Measurements from ENCODE around the gene CTNNA3.

CTNNA3 gene

DNA sequence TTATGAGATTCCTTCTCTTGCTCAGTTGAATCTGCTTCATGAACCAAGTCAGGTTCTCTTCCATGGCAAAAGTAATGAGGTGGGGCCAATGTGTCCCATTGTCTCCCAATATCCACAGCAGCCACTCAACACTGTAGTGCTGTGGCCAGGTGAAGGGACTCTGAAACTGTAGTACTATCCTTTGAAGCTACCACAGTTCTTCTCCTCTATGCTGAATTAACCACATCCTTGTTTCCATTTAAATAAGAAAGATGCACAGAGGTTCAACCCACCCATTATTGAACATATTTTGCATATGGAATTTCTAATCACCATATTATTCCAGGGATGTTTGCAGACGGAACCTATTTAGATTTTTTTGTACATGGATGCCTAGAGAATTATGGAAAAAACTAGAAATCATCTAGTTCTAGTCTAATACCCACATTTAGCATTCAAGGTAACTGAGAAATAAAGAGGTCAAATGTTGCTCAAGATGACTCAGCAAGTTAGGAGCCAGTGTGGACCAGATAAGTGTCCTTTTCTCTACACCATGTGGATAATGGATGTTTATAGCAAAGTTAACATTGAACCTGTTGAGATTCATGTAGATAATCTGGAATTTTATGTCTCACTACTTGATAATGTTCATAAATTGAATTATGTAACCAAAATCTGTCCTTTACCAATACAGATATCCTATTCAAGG is 705.7 kb downstream of the CTNNA3 start:
- no peak for DNase-seq

GRCh38 chr10:66983475-66983818 is 712.5 kb downstream of the CTNNA3 start:
- DNase-seq: no peak

- DNase-seq: no peak
These were observed 713.1 kb downstream of the CTNNA3 start for GRCh38 chr10:66982792-66983474.

GRCh38 chr10:66982053-66982420 is 714.0 kb downstream of the CTNNA3 start:
- no peak for DNase-seq

DNA sequence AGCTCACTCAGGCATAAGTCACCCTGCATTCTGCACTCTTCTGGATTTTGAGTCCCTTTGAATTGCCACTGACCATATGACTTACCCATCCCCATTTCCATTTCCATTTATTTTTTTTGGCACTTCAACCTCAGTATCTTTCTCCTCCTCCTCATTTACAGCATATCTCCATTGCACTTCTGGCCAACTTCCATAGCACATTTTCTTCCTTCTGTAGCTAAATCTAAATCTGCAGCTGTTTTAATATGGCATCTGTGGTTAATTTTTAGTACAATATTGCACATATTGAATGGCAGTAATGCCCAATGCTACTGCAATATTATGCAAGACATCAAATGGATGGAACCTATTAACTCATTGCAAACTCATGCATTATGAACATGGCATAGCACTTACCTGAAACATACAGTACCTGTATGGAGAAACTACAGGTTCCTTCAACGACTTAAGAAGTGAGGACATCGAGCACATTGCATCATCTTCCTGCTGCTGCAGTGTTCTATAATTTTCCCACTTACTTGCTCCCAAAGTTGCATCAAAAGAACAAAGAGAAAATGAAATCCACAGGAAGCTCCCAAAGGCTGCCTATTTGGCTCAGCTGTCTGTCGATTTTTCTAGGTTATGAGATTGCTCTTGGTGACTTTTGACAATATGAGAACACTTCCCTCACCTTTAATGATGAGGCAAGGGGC is 714.5 kb downstream of the CTNNA3 start:
- no peak for DNase-seq

GRCh38 chr10:66980246-66980815 is 715.7 kb downstream of the CTNNA3 start:
- DNase-seq: no peak

GRCh38 chr10:66964946-66965345 is 731.0 kb downstream of the CTNNA3 start:
- DNase-seq: no peak

DNA sequence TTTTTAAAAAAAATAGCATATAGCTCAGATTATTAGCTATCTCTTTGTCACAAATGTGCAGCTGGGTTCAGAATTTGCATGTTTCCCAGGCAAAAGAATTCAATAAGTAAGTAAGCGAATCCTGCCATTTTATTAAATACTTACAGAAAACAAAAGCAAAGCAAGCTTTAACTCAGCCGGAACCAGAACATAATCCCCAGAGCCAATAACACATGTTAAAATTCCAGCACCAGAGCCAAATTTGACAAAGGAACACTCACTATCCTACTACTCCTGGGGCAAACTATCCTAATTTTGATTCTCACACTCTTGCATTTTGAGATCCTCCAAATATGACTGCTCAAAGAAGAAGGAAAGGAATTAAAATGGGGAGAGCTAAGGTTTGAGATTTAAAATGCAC is 737.5 kb downstream of the CTNNA3 start:
- DNase-seq: no peak

- DNase-seq: no peak
These were observed 744.1 kb downstream of the CTNNA3 start for GRCh38 chr10:66951896-66952295.

GRCh38 chr10:66943590-66943989 is 752.4 kb downstream of the CTNNA3 start:
- DNase-seq: no peak

GRCh38 chr10:66942407-66942806 is 753.6 kb downstream of the CTNNA3 start:
- no peak for DNase-seq

DNA sequence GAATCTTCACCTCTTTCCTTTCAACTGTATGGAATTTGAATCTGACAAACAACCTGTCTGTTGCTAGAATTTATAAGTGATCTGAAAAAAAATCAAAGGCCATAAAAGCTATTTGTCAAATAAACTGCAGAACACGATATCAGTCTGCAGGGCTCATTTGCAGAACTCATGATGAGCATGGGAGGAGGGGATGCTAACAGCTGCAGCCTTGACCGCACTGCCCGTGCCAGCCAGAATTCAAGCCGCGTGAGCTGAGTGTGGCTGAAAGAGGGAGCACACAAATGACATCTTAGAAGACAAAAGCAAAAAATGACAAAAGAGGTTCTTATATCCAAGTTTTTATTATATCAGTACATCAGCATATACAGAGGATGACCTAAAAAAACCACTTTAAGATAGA is 754.5 kb downstream of the CTNNA3 start:
- no peak for DNase-seq

DNA sequence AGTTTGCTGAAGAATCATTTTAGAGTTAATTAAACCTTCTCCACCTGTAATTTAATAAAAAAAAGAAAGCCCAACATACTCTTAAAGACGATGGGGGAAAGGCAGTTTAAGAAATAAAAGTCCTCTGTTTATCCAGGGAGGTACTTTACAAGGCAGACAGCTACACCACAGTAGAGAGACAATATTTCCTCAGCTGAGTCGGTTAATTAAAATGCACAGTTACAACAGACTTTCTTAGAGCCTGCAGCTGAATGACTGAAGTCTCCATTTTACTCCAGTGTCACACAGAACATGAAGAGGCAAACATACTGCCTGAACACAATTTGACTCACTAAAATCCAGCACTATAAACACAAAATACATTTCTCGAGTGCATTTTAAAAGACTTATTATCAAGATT is 755.0 kb downstream of the CTNNA3 start:
- DNase-seq: no peak

DNA sequence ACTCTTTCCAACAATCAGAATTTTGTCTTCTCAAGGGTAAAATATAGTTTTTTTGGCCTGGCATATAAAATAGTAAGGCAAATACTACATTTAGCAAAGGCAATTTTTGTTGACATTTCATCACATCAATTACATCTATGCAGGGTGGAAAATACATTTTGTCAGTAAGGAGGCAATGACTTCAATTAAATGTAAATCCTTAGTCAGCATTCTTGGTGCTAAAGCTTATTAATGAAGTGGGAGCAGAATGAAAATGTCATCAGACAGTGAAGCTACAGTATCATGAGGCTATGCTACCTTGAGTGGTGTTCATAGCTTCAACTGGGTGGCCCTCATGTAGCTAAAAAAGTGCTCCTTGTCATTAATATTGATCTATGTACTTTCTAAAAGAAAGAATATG is 761.3 kb downstream of the CTNNA3 start:
- no peak for DNase-seq

DNA sequence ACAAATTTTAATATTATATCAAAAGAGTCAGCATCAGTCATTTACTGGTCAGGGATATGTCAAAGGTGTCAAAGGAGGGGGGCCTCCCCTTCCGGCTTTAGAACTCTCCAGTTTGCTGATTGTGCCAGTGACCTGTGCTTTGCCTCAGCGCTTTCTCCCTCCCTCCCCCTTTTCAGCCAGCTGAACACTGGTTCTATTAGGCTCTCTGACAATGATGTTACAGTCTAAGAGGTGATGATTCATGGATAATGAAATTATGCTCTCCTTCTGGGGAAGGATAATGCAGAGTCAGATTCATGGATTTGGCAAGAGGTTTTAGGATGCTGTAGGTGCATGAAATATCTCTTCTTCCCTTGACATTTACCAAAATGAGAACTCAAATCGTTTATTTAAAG is 764.0 kb downstream of the CTNNA3 start:
- no peak for DNase-seq

GRCh38 chr10:66931340-66931948 is 764.6 kb downstream of the CTNNA3 start:
- DNase-seq: no peak

GRCh38 chr10:66929375-66929774 is 766.6 kb downstream of the CTNNA3 start:
- DNase-seq: no peak

- DNase-seq: no peak
These were observed 767.2 kb downstream of the CTNNA3 start for GRCh38 chr10:66928776-66929175.

DNA sequence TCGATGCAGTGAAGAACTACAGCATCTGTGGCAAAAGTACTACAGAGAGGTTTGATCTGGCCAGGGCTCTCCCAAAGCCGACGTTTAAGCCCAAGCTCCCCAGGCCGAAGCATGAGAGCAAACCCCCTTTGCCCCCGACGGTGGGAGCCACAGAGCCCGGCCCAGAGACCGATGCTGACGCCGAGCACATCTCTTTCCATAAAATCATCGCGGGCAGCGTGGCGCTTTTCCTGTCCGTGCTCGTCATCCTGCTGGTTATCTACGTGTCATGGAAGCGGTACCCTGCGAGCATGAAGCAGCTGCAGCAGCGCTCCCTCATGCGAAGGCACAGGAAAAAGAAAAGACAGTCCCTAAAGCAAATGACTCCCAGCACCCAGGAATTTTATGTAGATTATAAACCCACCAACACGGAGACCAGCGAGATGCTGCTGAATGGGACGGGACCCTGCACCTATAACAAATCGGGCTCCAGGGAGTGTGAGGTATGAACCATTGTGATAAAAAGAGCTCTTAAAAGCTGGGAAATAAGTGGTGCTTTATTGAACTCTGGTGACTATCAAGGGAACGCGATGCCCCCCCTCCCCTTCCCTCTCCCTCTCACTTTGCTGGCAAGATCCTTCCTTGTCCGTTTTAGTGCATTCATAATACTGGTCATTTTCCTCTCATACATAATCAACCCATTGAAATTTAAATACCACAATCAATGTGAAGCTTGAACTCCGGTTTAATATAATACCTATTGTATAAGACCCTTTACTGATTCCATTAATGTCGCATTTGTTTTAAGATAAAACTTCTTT is 767.8 kb downstream of the CTNNA3 start:
- no peak for DNase-seq

DNA sequence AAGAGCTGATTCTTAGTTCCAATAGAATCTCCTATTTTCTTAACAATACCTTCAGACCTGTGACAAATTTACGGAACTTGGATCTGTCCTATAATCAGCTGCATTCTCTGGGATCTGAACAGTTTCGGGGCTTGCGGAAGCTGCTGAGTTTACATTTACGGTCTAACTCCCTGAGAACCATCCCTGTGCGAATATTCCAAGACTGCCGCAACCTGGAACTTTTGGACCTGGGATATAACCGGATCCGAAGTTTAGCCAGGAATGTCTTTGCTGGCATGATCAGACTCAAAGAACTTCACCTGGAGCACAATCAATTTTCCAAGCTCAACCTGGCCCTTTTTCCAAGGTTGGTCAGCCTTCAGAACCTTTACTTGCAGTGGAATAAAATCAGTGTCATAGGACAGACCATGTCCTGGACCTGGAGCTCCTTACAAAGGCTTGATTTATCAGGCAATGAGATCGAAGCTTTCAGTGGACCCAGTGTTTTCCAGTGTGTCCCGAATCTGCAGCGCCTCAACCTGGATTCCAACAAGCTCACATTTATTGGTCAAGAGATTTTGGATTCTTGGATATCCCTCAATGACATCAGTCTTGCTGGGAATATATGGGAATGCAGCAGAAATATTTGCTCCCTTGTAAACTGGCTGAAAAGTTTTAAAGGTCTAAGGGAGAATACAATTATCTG is 768.6 kb downstream of the CTNNA3 start:
- no peak for DNase-seq

- no peak for DNase-seq
These were observed 769.2 kb downstream of the CTNNA3 start for GRCh38 chr10:66926841-66927240.
